SK-N-SH (cell line): ENCODE results near the gene GRM7. TPM values are rescaled to one million over a fixed set of nuclear protein-coding genes. Genes with fewer than 3 reads are reported as not detected.

Source experiments
- CTCF ChIA-PET: fragments of 300-600, 350-600 bp; formaldehyde crosslinking; extraction: SDS; loops from one replicate; lab custom pipeline; 2021; lab: Yijun Ruan, JAX
- POLR2A ChIA-PET: fragments of 350-600 bp; sonication (Branson Sonifier 250); formaldehyde crosslinking; extraction: SDS; loops from one replicate; lab custom pipeline; 2020; ENCODE audit warnings: antibody characterized with exemption, inconsistent platforms; lab: Yijun Ruan, JAX
- DNase-seq: peaks from one replicate; pipeline ENCODE4 v3.0.0; 2012
- H2AFZ ChIP-seq: fragments of 200-600 bp; sonication (generic); 2 replicates; pipeline ENCODE4 v1.8.1; 2016; ENCODE audit warnings: antibody characterized with exemption, mild to moderate bottlenecking, low read depth
- H3F3A ChIP-seq: fragments of 200-600 bp; sonication (generic); replicated peaks from 2 replicates; pipeline ENCODE3; 2016; ENCODE audit warnings: antibody characterized with exemption, mild to moderate bottlenecking; ENCODE audit not compliant: insufficient read depth
- H3K27ac ChIP-seq, 2 experiments: fragments of 200-500 bp in 1 of 2; fragments of 200-600 bp in 1 of 2; sonication (Bioruptor generic) in 1 of 2; sonication (generic), shearing (Covaris generic) in 1 of 2; 2 replicates each; pipeline versions ENCODE4 v1.5.1 to v1.6.1; 2014 to 2016; ENCODE audit warnings: low read depth in 2 of 2, inconsistent platforms in 1 of 2, low read length in 1 of 2, mild to moderate bottlenecking in 1 of 2, mixed read lengths in 1 of 2
- H3K27me3 ChIP-seq: fragments of 200-600 bp; sonication (generic), shearing (Covaris generic); 2 replicates; pipeline ENCODE4 v1.6.1; 2016; ENCODE audit warnings: mixed run types; ENCODE audit not compliant: insufficient read depth
- H3K36me3 ChIP-seq, 2 experiments: fragments of 200-500 bp in 1 of 2; fragments of 200-600 bp in 1 of 2; sonication (Bioruptor generic) in 1 of 2; sonication (generic) in 1 of 2; replicated peaks in 1 of 2; 2 replicates each; pipeline versions ENCODE3 to v1.5.1; 2014 to 2016; ENCODE audit warnings: low read length in 1 of 2, mild to moderate bottlenecking in 1 of 2; ENCODE audit not compliant: insufficient read depth in 2 of 2, control insufficient read depth in 1 of 2
- H3K4me1 ChIP-seq, 2 experiments: fragments of 200-500 bp in 1 of 2; fragments of 200-600 bp in 1 of 2; sonication (Bioruptor generic) in 1 of 2; sonication (generic), shearing (Covaris generic) in 1 of 2; 2 replicates each; pipeline versions ENCODE4 v1.5.1 to v1.6.1; 2014 to 2016; ENCODE audit warnings: low read depth in 1 of 2, low read length in 1 of 2, mixed run types in 1 of 2; ENCODE audit not compliant: insufficient read depth in 2 of 2, control insufficient read depth in 1 of 2
- H3K4me2 ChIP-seq: fragments of 200-600 bp; sonication (generic), shearing (Covaris generic); 2 replicates; pipeline ENCODE4 v1.6.1; 2017; ENCODE audit warnings: mixed run types
- H3K4me3 ChIP-seq, 2 experiments: fragments of 200-500 bp in 1 of 2; fragments of 200-600 bp in 1 of 2; sonication (Bioruptor generic) in 1 of 2; sonication (generic), shearing (Covaris generic) in 1 of 2; 2 replicates each; pipeline versions ENCODE4 v1.5.1 to v1.8.1; 2014 to 2016; ENCODE audit warnings: low read depth in 2 of 2, inconsistent platforms in 1 of 2, low read length in 1 of 2, mild to moderate bottlenecking in 1 of 2, mixed read lengths in 1 of 2, moderate library complexity in 1 of 2
- H3K79me2 ChIP-seq: fragments of 200-600 bp; sonication (generic); 2 replicates; pipeline ENCODE4 v1.8.1; 2017; ENCODE audit warnings: mild to moderate bottlenecking; ENCODE audit not compliant: insufficient read depth
- H3K9ac ChIP-seq: fragments of 200-600 bp; sonication (generic); 2 replicates; pipeline ENCODE4 v1.6.1; 2017; ENCODE audit warnings: mixed run types
- H3K9me2 ChIP-seq: fragments of 200-600 bp; sonication (generic); 2 replicates; pipeline ENCODE4 v1.6.1; 2017; ENCODE audit warnings: mixed run types
- H3K9me3 ChIP-seq: fragments of 200-600 bp; sonication (generic); 2 replicates; pipeline ENCODE4 v1.6.1; 2017; ENCODE audit warnings: mixed run types, mild to moderate bottlenecking, moderate library complexity
- H4K20me1 ChIP-seq: fragments of 200-600 bp; sonication (generic); 2 replicates; pipeline ENCODE4 v1.6.1; 2017; ENCODE audit warnings: mild to moderate bottlenecking, mixed run types; ENCODE audit not compliant: insufficient read depth
- CHD2 ChIP-seq: fragments of 150-350 bp; IDR thresholded peaks from 2 replicates; pipeline ENCODE4 v1.6.1; 2018; ENCODE audit warnings: low read length; ENCODE audit not compliant: partially characterized antibody
- CTCF ChIP-seq: fragments of 200-600 bp; sonication (generic); IDR thresholded peaks from 2 replicates; pipeline ENCODE4 v1.6.1; 2017; ENCODE audit warnings: antibody characterized with exemption, mild to moderate bottlenecking, moderate library complexity
- ELF1 ChIP-seq: IDR thresholded peaks from 2 replicates; pipeline ENCODE4 v1.4.0; 2012
- EZH2phosphoT487 ChIP-seq: fragments of 200-600 bp; sonication (generic); IDR thresholded peaks from 2 replicates; pipeline ENCODE4 v1.6.1; 2017; ENCODE audit warnings: low read depth, mixed run types, mild to moderate bottlenecking, antibody characterized with exemption, moderate library complexity, borderline replicate concordance
- FOXM1 ChIP-seq: IDR thresholded peaks from 2 replicates; pipeline ENCODE4 v1.4.0; 2012; ENCODE audit warnings: low read depth, mild to moderate bottlenecking
- JUND ChIP-seq: IDR thresholded peaks from 2 replicates; pipeline ENCODE4 v1.4.0; 2012
- MXI1 ChIP-seq: IDR thresholded peaks from 2 replicates; pipeline ENCODE4 v1.6.1; 2012; ENCODE audit warnings: mild to moderate bottlenecking, low read depth, low read length, improper control_type of control experiment
- NFIC ChIP-seq: IDR thresholded peaks from 2 replicates; pipeline ENCODE4 v1.4.0; 2012; ENCODE audit warnings: borderline replicate concordance
- NRF1 ChIP-seq: IDR thresholded peaks from 2 replicates; pipeline ENCODE4 v1.6.1; 2012; ENCODE audit warnings: low read depth, mild to moderate bottlenecking, low read length
- POLR2AphosphoS5 ChIP-seq: IDR thresholded peaks from 2 replicates; pipeline ENCODE4 v1.6.1; 2012; ENCODE audit warnings: low read depth, low read length
- RAD21 ChIP-seq: IDR thresholded peaks from 2 replicates; pipeline ENCODE4 v1.6.1; 2012; ENCODE audit warnings: mild to moderate bottlenecking, low read length
- RCOR1 ChIP-seq: fragments of 150-350 bp; IDR thresholded peaks from 2 replicates; pipeline ENCODE4 v1.6.1; 2017; ENCODE audit warnings: antibody characterized with exemption, low read length
- REST ChIP-seq: IDR thresholded peaks from 2 replicates; pipeline ENCODE4 v1.6.1; 2012; ENCODE audit warnings: mild to moderate bottlenecking, low read depth, low read length, moderate library complexity
- RFX5 ChIP-seq: IDR thresholded peaks from 2 replicates; pipeline ENCODE4 v1.6.1; 2012; ENCODE audit warnings: mild to moderate bottlenecking, improper control_type of control experiment, low read length
- SMC3 ChIP-seq: IDR thresholded peaks from 2 replicates; pipeline ENCODE4 v1.6.1; 2012; ENCODE audit warnings: low read depth, low read length, improper control_type of control experiment
- TAF1 ChIP-seq: IDR thresholded peaks from 2 replicates; pipeline ENCODE4 v1.6.1; 2012; ENCODE audit warnings: low read depth, mild to moderate bottlenecking, low read length, moderate library complexity, borderline replicate concordance
- USF1 ChIP-seq: IDR thresholded peaks from 2 replicates; pipeline ENCODE4 v1.4.0; 2012; ENCODE audit warnings: low read depth, borderline replicate concordance
- USF2 ChIP-seq: fragments of 150-350 bp; IDR thresholded peaks from 2 replicates; pipeline ENCODE4 v1.6.1; 2017; ENCODE audit warnings: antibody characterized with exemption, low read length, low read depth, borderline replicate concordance
- YY1 ChIP-seq: IDR thresholded peaks from 2 replicates; pipeline ENCODE4 v1.4.0; 2012; ENCODE audit warnings: low read depth, mild to moderate bottlenecking
- ZBTB33 ChIP-seq: IDR thresholded peaks from 2 replicates; pipeline ENCODE4 v1.4.0; 2012; ENCODE audit warnings: low read depth, borderline replicate concordance
- WGBS: methylation state at CpG from one replicate; pipeline ENCODE4 v1.1.6; 2017; ENCODE audit warnings: low lambda C conversion rate; 5-methylcytosine and 5-hydroxymethylcytosine counted together
- polyA plus RNA-seq, 3 experiments: library from polyadenylated mRNA; depleted of rRNA; stranded (reverse); fragments of >200 nt; gene quantifications; 2 replicates each; pipeline ENCODE4 v1.2.3, GENCODE V29; 2012

The GRM7 gene
- polyA plus RNA-seq, 1 of the 3 experiments (the other 2 are of a cell fraction) = 0.03 TPM

- no peak overlapping the region for H3K4me2 ChIP-seq
- H3F3A ChIP-seq = no peaks in the 10 kb centered on the region
- no peaks in the 10 kb centered on the region; a peak in 1 of 4 replicates for H3K4me1 ChIP-seq
- H4K20me1 ChIP-seq = no peaks in the 10 kb centered on the region
- WGBS = 38% methylated on average over 5 of the region's 5 CpGs
- no peak overlapping the region for H2AFZ ChIP-seq
- H3K9ac ChIP-seq = no peak overlapping the region
- no peaks in the 10 kb centered on the region for H3K36me3 ChIP-seq
- DNase-seq = no peak
- H3K9me3 ChIP-seq = no peaks in the 10 kb centered on the region
- no peaks in the 10 kb centered on the region for H3K79me2 ChIP-seq
- no peak overlapping the region for H3K27ac ChIP-seq
- ChIA-PET CTCF (no interaction called here), POLR2A (no interaction called here)
- no peaks in the 10 kb centered on the region for H3K27me3 ChIP-seq
- H3K4me3 ChIP-seq = no peak overlapping the region
- no peak for TF ChIP-seq EZH2phosphoT487
- no peak for TF ChIP-seq NRF1
- no peak for TF ChIP-seq NFIC
- no peak for TF ChIP-seq ZBTB33
- no peak for TF ChIP-seq RCOR1
- TF ChIP-seq REST = no peak
- no peak for TF ChIP-seq RFX5
- no peak for TF ChIP-seq JUND
- TF ChIP-seq FOXM1 = no peak
- no peak for TF ChIP-seq RAD21
- TF ChIP-seq CTCF = no peak
- TF ChIP-seq ELF1 = no peak
- TF ChIP-seq USF1 = no peak
- TF ChIP-seq TAF1 = no peak
- no peak for TF ChIP-seq USF2
- TF ChIP-seq POLR2AphosphoS5 = no peak
- TF ChIP-seq SMC3 = no peak
- no peak for TF ChIP-seq MXI1
- TF ChIP-seq YY1 = no peak
- TF ChIP-seq CHD2 = no peak
- no peaks in the 10 kb centered on the region for H3K9me2 ChIP-seq
Observed at GRCh38 chr3:7146529-7146928, 285.6 kb downstream of the GRM7 start.
